ENCODE data around the gene RGS16.

DNA sequence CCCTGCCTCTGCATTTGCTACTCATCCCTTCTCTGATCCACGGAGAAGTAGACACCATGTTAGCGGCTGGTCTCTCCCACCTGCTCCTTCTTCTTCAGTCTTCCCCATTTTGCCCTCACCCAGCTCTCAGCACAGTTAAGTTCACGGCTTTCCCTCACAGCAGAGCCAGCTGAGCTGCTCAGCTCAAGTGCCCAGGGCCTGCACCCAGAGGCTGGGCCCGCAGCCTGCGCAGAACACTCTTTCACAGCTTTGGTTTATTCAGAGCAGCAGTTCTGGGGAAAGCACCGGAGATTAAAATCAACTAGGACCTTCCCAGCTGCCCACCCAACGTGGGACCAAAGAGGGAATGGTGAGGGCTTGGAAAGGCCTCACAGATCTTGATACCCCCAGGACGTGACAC is 38.3 kb upstream of the RGS16 start:
- TF ChIP-seq, protein P1, sequence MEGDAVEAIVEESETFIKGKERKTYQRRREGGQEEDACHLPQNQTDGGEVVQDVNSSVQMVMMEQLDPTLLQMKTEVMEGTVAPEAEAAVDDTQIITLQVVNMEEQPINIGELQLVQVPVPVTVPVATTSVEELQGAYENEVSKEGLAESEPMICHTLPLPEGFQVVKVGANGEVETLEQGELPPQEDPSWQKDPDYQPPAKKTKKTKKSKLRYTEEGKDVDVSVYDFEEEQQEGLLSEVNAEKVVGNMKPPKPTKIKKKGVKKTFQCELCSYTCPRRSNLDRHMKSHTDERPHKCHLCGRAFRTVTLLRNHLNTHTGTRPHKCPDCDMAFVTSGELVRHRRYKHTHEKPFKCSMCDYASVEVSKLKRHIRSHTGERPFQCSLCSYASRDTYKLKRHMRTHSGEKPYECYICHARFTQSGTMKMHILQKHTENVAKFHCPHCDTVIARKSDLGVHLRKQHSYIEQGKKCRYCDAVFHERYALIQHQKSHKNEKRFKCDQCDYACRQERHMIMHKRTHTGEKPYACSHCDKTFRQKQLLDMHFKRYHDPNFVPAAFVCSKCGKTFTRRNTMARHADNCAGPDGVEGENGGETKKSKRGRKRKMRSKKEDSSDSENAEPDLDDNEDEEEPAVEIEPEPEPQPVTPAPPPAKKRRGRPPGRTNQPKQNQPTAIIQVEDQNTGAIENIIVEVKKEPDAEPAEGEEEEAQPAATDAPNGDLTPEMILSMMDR (IDR thresholded peaks at IDR 0.05; ENCODE audit: extremely low read depth in 1 of 2, insufficient read depth in 1 of 2, low read depth in 1 of 2, low read length in 2 of 2): no peak
- TF ChIP-seq POLR2AphosphoS5 (IDR thresholded peaks at IDR 0.05; ENCODE audit: insufficient read depth, low read depth, low read length): no peak
